Activated CD4-positive, alpha-beta T cell treated with anti-CD3 and anti-CD28 coated beads, Interleukin-2, amount 10 ng/mL, durations not matched to agents 7 days and 5 days (primary cell): ENCODE results near the gene BDNF. TPM values are rescaled to one million over a fixed set of nuclear protein-coding genes. Genes with fewer than 3 reads are reported as not detected.

Source experiments
- CTCF ChIA-PET: fragments of 350-600 bp; sonication (Branson Sonifier 250); formaldehyde crosslinking; loops from one replicate; lab custom pipeline; 2021; ENCODE audit warnings: antibody characterized with exemption; lab: Charles Lee
- POLR2A ChIA-PET: fragments of 350-600 bp; sonication (Branson Sonifier 250); formaldehyde crosslinking; loops from one replicate; lab custom pipeline; 2021; ENCODE audit warnings: antibody characterized with exemption; lab: Charles Lee
- DNase-seq: peaks from one replicate; pipeline ENCODE4 v3.0.0-alpha.2; 2020
- H3K27ac Mint-ChIP-seq: one replicate; pipeline ENCODE4 v1.8.0; 2021; ENCODE audit warnings: mild to moderate bottlenecking, moderate library complexity, mixed read lengths
- H3K27me3 Mint-ChIP-seq: one replicate; pipeline ENCODE4 v1.8.0; 2021; ENCODE audit warnings: mixed read lengths
- H3K36me3 Mint-ChIP-seq: one replicate; pipeline ENCODE4 v1.8.0; 2021; ENCODE audit warnings: low read depth, mixed read lengths
- H3K4me1 Mint-ChIP-seq: one replicate; pipeline ENCODE4 v1.8.0; 2021; ENCODE audit warnings: mixed read lengths
- H3K4me3 Mint-ChIP-seq: one replicate; pipeline ENCODE4 v1.8.0; 2021; ENCODE audit warnings: mild to moderate bottlenecking, moderate library complexity, mixed read lengths
- H3K9me3 Mint-ChIP-seq: one replicate; pipeline ENCODE4 v1.8.0; 2021; ENCODE audit warnings: mixed read lengths
- total RNA-seq, 2 experiments: library from RNA; stranded (reverse); gene quantifications; one replicate each; pipeline ENCODE4 v1.2.3, GENCODE V29; 2021

The BDNF gene
- total RNA-seq, 2 experiments from 2014 or later = not detected

DNA sequence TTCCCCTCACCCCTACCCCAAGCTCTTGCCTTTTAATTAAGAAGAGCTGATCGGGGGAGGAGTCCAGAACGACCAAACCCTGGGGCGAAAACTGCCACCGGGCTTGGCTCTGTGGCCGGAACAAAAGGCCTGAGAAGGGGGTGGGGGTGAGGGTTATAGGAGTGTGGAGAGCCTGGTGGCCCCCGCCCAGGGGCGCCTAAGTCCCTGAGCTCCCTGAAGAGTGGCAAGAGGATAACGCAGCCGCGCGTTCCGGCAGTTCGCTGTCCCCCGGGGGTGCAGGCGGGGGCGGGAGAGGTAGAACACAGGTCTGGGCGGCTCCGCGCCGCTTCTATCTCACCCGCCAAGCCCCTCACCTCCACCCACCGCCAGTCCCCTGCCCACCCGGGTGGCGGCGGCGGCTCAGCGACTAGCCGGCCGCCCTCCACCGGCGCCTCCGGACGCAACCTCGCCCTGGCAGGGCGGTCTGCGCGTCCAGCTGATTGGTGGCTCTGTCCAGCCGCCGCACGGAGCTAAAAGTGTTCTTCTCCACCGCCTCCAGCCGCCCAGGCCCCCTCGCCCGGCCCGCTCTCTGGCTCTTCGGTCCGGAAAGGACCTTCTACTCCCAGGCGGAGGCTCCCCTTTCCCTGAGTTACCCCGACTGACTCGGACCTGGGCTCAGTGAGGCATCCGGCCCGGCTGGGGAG is 18.7 kb upstream of the BDNF start:
- H3K9me3 Mint-ChIP-seq = peaks cover 6% of the 10 kb centered on the region
- no peak overlapping the region for H3K27ac Mint-ChIP-seq
- CTCF ChIA-PET = interaction anchor here (1.0 kb wide), 1 partner anchor 20 kb away, joined by 3 read pairs; no protein-coding TSS in a partner anchor
- peaks cover 4% of the 10 kb centered on the region for H3K4me1 Mint-ChIP-seq
- peaks cover 70% of the 10 kb centered on the region for H3K27me3 Mint-ChIP-seq
- POLR2A ChIA-PET = no interaction called here
- H3K4me3 Mint-ChIP-seq = no peak overlapping the region
- DNase-seq = no peak
- H3K36me3 Mint-ChIP-seq = peaks cover 8% of the 10 kb centered on the region

DNA sequence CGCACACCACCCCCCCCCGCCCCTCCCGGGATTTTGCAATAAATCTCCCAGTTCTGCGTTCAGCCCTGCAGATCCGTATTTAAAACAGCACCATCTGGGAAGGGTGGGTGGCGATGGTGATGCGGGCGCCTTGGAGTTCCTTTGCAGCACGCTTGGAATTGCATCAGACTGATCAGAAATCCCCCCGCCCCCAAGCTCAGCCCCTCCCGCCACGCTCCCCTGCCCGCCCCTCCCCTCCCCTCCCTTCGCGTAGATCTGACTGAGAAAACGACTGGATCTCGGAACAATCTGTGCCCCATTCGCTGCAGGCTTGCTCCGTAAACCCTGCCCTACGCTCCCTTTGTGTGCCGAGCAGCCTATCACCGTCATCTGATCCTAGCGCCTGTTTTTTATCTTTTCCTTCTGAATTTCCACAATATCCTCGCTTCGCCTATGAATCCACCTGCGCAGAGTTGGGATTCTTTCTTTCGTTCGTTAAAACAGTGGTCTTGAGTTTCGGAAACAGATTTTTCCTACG is 18.1 kb upstream of the BDNF start:
- Mint-ChIP-seq H3K36me3 (peaks cover 8% of the 10 kb centered on the region), H3K9me3 (peaks cover 6% of the 10 kb centered on the region), H3K27me3 (peaks cover 64% of the 10 kb centered on the region), H3K4me1 (peaks cover 4% of the 10 kb centered on the region), H3K4me3 (no peak overlapping the region), H3K27ac (no peak overlapping the region)
- no peak for DNase-seq
- ChIA-PET CTCF (interaction anchor here (1.0 kb wide), 1 partner anchor 20 kb away, joined by 3 read pairs; no protein-coding TSS in a partner anchor), POLR2A (no interaction called here)

DNA sequence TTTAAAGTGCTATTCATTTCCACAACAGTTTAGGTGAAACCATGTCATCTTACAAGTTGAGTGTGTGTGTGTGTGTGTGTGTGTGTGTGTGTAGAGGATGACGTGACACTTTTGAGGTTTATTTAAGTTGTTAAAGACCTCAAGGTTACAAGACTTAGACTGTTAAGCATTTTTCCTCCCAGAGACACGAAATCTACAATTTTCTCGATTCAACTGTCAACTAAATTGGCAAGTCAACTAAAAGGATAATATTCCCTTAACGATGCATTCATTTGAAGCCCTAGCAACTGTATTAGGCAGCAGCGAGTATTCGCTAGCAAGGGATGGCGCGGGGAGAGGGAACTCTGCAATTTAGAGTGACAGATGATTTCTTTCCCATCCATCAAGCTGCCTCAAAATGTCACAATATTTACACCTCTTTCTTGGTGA is 17.6 kb upstream of the BDNF start:
- ChIA-PET CTCF (interaction anchor here (1.5 kb wide), 1 partner anchor 19 kb away, joined by 5 read pairs; no protein-coding TSS in a partner anchor), POLR2A (no interaction called here)
- peaks cover 58% of the 10 kb centered on the region for H3K27me3 Mint-ChIP-seq
- peaks cover 2% of the 10 kb centered on the region for H3K4me1 Mint-ChIP-seq
- H3K9me3 Mint-ChIP-seq = peaks cover 6% of the 10 kb centered on the region
- no peak for DNase-seq
- H3K27ac Mint-ChIP-seq = no peak overlapping the region
- no peak overlapping the region for H3K4me3 Mint-ChIP-seq
- peaks cover 4% of the 10 kb centered on the region for H3K36me3 Mint-ChIP-seq

DNA sequence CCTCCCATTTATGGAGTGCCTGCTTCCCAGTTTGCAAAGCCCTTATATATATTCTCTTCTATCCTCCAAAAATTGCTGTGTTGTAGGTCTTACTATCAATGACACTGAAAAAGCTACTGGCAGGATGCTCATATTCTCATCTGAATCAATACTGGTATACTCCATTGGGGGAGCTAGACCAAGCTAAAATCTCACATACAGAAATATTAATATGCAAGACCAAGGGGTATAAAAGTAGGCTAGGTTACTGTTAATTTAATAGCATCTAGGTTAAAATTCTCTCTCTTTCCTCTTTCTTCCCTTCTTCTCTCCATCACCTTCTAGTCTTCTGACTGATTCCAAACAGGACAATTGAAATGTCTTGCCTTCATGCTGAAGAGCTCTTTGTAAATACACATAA is 17.1 kb upstream of the BDNF start:
- ChIA-PET POLR2A (no interaction called here), CTCF (interaction anchor here (1.2 to 1.5 kb wide), 2 partner anchors 14 to 18 kb away, joined by 3 to 5 read pairs; no protein-coding TSS in a partner anchor)
- peaks cover 58% of the 10 kb centered on the region for H3K27me3 Mint-ChIP-seq

DNA sequence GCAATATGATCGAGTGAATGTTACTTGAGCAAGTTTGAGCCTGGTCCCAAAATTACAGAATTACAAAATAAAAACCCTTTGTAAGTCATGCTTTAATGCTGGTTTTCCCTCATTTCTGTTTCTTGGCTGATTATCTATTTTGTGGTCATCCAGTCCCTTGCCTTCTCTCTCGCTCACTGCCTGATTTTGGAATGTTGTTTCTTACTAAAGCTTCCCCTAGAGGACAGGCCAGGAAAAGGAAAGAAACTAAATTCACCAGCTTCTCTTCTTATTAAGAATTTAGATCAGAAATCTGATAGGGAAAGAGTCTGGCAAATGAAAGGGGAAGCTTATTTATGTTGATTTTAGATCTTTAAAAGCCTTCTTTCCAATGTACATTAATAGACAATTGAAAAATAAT is 16.6 kb upstream of the BDNF start:
- ChIA-PET CTCF (interaction anchor here (1.2 to 1.5 kb wide), 2 partner anchors 14 to 18 kb away, joined by 3 to 5 read pairs; no protein-coding TSS in a partner anchor), POLR2A (no interaction called here)
- Mint-ChIP-seq H3K27ac (no peak overlapping the region), H3K27me3 (peaks cover 53% of the 10 kb centered on the region), H3K4me1 (no peaks in the 10 kb centered on the region), H3K4me3 (no peak overlapping the region), H3K9me3 (peaks cover 6% of the 10 kb centered on the region), H3K36me3 (peaks cover 4% of the 10 kb centered on the region)
- no peak for DNase-seq

More for the DNA sequence above, 17.1 kb upstream of the BDNF start:
- no peak overlapping the region for H3K4me3 Mint-ChIP-seq
- H3K27ac Mint-ChIP-seq = no peak overlapping the region
- DNase-seq = no peak
- H3K4me1 Mint-ChIP-seq = peaks cover 2% of the 10 kb centered on the region
- H3K36me3 Mint-ChIP-seq = peaks cover 4% of the 10 kb centered on the region
- peaks cover 6% of the 10 kb centered on the region for H3K9me3 Mint-ChIP-seq

DNA sequence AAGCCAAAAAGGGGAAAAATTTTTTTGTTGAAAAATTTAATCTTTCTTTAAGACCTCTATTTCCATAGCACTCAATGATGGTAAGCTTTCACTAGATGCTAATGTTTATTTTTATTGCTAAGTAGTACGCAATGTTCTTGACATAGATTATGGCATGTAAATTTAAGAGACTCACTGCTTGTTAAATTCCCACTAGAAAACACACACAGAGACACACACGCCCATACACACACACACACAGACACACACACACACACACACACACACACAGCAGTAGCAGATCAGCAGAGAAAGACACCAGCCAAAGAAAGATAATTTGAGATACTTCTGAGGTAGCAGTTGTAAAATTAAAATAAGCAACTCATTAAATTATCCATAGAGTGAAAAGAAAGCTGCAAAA is 16.0 kb upstream of the BDNF start:
- peaks cover 6% of the 10 kb centered on the region for H3K9me3 Mint-ChIP-seq
- H3K27me3 Mint-ChIP-seq = peaks cover 47% of the 10 kb centered on the region
- H3K4me1 Mint-ChIP-seq = no peaks in the 10 kb centered on the region
- POLR2A ChIA-PET = no interaction called here
- H3K36me3 Mint-ChIP-seq = peaks cover 3% of the 10 kb centered on the region
- CTCF ChIA-PET = interaction anchor here (1.2 to 1.5 kb wide), 2 partner anchors 13 to 17 kb away, joined by 3 to 5 read pairs; no protein-coding TSS in a partner anchor
- no peak overlapping the region for H3K4me3 Mint-ChIP-seq
- no peak for DNase-seq
- no peak overlapping the region for H3K27ac Mint-ChIP-seq

DNA sequence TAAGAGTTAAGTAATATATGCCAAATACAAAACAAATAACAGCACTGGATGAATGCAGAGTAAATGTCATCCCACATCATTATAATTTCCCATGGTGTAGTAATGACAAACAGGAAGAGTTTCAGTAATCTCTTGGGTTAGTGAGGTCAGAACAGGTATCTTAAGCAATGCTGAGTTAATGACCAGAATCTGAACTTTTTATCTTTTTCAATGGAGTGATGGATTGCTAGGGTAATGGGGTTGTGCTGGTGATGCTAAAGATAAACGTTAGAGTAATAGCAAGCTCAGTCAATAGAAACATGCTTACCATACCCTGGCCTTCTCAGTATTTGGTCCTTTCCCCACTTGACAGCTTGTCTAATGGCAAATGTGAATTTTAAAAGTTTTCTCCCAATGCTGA is 11.5 kb upstream of the BDNF start:
- no peaks in the 10 kb centered on the region for H3K36me3 Mint-ChIP-seq
- H3K27ac Mint-ChIP-seq = no peak overlapping the region
- H3K4me1 Mint-ChIP-seq = no peaks in the 10 kb centered on the region
- DNase-seq = no peak
- POLR2A ChIA-PET = no interaction called here
- CTCF ChIA-PET = interaction anchor here (1.5 kb wide), 1 partner anchor 13 kb away, joined by 4 read pairs; no protein-coding TSS in a partner anchor
- no peaks in the 10 kb centered on the region for H3K9me3 Mint-ChIP-seq
- H3K27me3 Mint-ChIP-seq = peaks cover 17% of the 10 kb centered on the region
- H3K4me3 Mint-ChIP-seq = no peak overlapping the region

DNA sequence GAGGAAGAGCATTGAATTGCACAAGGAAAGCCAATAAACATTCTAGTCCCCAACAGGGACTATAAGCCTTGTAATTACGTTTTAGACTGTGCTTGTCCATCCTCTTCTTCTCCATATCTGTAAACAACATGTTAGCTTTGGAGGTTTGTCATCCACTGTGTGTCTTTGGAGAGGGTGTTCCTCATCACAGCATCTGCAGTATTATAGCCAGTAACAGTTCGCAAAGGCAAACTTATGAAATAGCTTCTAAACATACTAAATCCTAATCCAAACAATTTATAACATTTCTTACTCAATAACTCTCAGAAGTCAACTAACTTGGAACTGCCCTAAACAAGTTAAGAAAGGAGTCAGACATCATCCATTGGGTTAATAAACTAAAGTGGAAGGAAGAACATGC is 10.3 kb upstream of the BDNF start:
- no peaks in the 10 kb centered on the region for H3K36me3 Mint-ChIP-seq
- no peak overlapping the region for H3K4me3 Mint-ChIP-seq
- DNase-seq = no peak
- no peaks in the 10 kb centered on the region for H3K4me1 Mint-ChIP-seq
- H3K27ac Mint-ChIP-seq = no peak overlapping the region
- H3K9me3 Mint-ChIP-seq = no peaks in the 10 kb centered on the region
- CTCF ChIA-PET = interaction anchor here (1.2 to 1.5 kb wide), 2 partner anchors 12 to 15 kb away, joined by 3 to 4 read pairs; no protein-coding TSS in a partner anchor
- POLR2A ChIA-PET = no interaction called here
- H3K27me3 Mint-ChIP-seq = peaks cover 15% of the 10 kb centered on the region

DNA sequence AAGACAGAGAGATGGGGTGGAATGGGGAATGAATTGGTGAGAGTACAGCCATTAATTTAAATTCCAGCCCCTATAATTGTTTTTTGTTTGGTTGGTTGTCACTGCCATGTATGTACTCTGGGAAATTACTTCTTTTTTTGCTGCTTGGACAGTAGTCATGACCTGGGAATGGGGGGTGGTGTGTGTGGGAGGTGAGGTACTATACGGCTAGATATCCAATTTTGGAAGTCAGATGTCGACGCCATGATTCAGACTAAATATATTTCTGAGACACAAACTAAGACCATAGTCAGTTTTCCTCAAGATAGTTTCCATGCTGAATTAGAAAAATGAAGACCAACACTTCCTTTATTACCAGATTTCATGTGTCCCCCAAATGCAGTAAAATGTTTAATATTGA is 7.4 kb upstream of the BDNF start:
- POLR2A ChIA-PET = no interaction called here
- Mint-ChIP-seq H3K27me3 (peaks cover 26% of the 10 kb centered on the region), H3K9me3 (no peaks in the 10 kb centered on the region), H3K4me3 (no peak overlapping the region), H3K27ac (no peak overlapping the region), H3K4me1 (no peaks in the 10 kb centered on the region), H3K36me3 (no peaks in the 10 kb centered on the region)
- CTCF ChIA-PET = no interaction called here
- DNase-seq = no peak

DNA sequence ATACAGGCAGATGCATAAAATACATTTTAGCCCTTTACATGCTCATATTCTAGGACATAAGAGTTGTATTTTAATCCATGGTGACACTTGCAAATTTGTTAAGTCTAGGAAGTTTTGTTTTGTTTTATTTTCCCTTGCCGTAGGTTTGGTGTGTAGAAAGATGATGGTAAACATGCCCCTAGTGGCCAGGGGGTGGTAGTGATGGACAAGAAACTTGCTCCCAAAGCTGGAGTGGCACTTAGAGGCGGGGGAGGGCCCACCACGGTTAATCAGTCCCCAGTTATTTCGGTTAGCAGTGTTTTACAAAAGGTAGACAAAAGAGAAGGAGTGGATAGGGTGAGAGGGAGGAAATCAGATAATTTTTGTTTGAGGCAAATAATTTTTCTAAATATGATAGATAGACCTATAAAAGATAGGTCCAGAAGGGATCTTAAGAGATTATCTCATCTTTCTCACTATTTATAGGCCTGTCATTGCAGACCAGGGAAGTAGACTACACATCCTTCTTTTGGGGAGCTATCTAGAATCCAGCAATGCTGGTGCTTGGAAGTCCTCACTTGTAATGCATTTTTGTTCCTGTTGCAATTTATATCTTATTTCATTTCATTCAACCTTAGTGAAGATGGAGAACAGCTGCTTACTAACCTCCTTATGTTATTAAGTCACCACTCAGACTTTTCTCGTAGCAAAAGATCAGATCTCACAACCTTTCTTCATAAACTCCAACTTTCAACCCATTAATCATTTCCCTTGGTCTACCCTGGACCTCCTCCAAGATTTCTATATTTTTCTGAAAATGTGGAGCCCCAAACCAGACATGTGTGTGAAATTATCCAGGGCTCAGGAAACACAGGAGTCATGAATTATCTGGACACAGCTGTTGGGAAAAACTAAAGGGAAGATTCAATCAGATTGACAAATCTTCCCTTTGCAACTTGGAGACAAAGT is 5.9 kb upstream of the BDNF start:
- Mint-ChIP-seq H3K9me3 (no peaks in the 10 kb centered on the region), H3K4me3 (no peak overlapping the region), H3K27ac (no peak overlapping the region), H3K4me1 (peaks cover 5% of the 10 kb centered on the region), H3K36me3 (no peaks in the 10 kb centered on the region), H3K27me3 (peaks cover 40% of the 10 kb centered on the region)
- ChIA-PET CTCF (no interaction called here), POLR2A (no interaction called here)
- no peak for DNase-seq

DNA sequence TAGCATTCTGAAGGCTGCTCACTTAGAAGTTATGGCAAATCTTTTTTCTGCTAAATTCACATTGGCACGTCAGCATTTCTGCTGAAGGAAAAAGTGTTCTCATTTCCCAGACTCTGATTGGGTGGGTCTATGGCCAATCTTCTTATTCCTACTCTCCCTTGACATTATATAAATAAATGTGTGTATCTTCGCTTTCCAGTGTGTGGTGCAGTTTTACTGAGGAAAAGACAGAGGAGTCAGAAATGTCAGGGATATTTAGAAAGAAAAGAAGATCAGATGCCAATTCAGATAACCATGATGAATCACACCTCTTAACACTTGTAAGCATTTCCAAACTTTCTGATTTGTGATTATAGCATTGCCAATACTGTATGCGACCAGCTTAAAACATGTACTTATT is 3.2 kb upstream of the BDNF start:
- H3K27me3 Mint-ChIP-seq = peaks cover 61% of the 10 kb centered on the region
- H3K4me1 Mint-ChIP-seq = peaks cover 18% of the 10 kb centered on the region
- no peaks in the 10 kb centered on the region for H3K36me3 Mint-ChIP-seq
- no peak overlapping the region for H3K27ac Mint-ChIP-seq
- H3K9me3 Mint-ChIP-seq = no peaks in the 10 kb centered on the region
- ChIA-PET POLR2A (no interaction called here), CTCF (interaction anchor here (0.6 kb wide), 1 partner anchor 13 kb away, joined by 3 read pairs; no protein-coding TSS in a partner anchor)
- no peak for DNase-seq
- no peak overlapping the region for H3K4me3 Mint-ChIP-seq

DNA sequence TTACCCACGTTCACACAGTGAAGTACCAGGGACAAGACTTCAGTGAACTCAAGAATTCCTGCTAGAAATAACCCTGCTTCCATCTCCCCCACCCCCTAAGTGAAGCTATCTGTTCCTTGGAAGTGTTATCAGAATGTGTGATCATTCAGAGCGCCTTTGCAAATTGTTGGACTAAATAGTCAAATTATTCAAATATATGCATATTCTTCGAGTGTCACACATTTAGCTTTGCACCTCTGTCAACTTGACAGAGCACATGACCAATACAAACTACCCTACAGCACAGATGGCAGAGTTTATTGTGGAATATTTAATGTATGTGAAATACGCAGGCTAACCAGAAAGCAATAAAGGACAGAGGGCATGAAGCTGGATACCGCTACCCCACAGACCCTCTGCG is 2.6 kb upstream of the BDNF start:
- no peak overlapping the region for H3K27ac Mint-ChIP-seq
- peaks cover 18% of the 10 kb centered on the region for H3K4me1 Mint-ChIP-seq
- H3K9me3 Mint-ChIP-seq = no peaks in the 10 kb centered on the region
- H3K36me3 Mint-ChIP-seq = no peaks in the 10 kb centered on the region
- POLR2A ChIA-PET = no interaction called here
- DNase-seq = no peak
- no peak overlapping the region for H3K4me3 Mint-ChIP-seq
- peaks cover 64% of the 10 kb centered on the region for H3K27me3 Mint-ChIP-seq
- CTCF ChIA-PET = interaction anchor here (0.6 kb wide), 1 partner anchor 14 kb away, joined by 3 read pairs; no protein-coding TSS in a partner anchor
